Transverse colon (tissue), 4 donors: ENCODE measurements around the gene HERC3. TPM values are rescaled to one million over a fixed set of nuclear protein-coding genes. Genes with fewer than 3 reads are reported as not detected.

Source experiments
- DNase-seq: peaks from one replicate; pipeline ENCODE4 v3.0.0-alpha.2; 2019
- H3K27ac ChIP-seq, 4 donors: fragments of 200-600 bp; sonication (generic); 2 replicates each; pipeline ENCODE4 v1.5.1; 2016 to 2018; ENCODE audit warnings: inconsistent platforms in 4 of 4
- H3K27me3 ChIP-seq: fragments of 200-600 bp; sonication (generic); 2 replicates; pipeline ENCODE4 v1.5.1; 2017; ENCODE audit warnings: inconsistent platforms
- H3K36me3 ChIP-seq, 4 donors: fragments of 200-600 bp; sonication (generic); 2 replicates each; pipeline ENCODE4 v1.5.1; 2017 to 2019; ENCODE audit warnings: inconsistent platforms in 4 of 4
- H3K4me1 ChIP-seq, 4 donors: fragments of 200-600 bp; sonication (generic); 2 replicates each; pipeline ENCODE4 v1.5.1; 2017 to 2020; ENCODE audit warnings: inconsistent platforms in 4 of 4
- H3K4me3 ChIP-seq, 4 donors: fragments of 200-600 bp; sonication (generic); 1 replicate in 1 of 4; 2 replicates in 3 of 4; pipeline versions ENCODE4 v1.5.1 to v1.6.1; 2017 to 2019; ENCODE audit warnings: inconsistent platforms in 4 of 4
- H3K9me3 ChIP-seq, 2 donors: fragments of 200-600 bp; sonication (generic); 2 replicates each; pipeline ENCODE4 v1.5.1; 2017 to 2019; ENCODE audit warnings: inconsistent platforms in 2 of 2
- CTCF ChIP-seq, 5 experiments: fragments of 200-600 bp in 3 of 5; fragments of 450-650 bp in 2 of 5; sonication (generic) in 3 of 5; IDR thresholded peaks; 1 replicate in 2 of 5; 2 replicates in 3 of 5; pipeline ENCODE4 v1.5.1; 2016 to 2017; ENCODE audit warnings: antibody characterized with exemption in 5 of 5, inconsistent platforms in 3 of 5, mild to moderate bottlenecking in 2 of 5, moderate library complexity in 1 of 5
- EP300 ChIP-seq: sonication (generic); formaldehyde crosslinking; IDR thresholded peaks from one replicate; pipeline ENCODE4 v1.6.1; 2017; ENCODE audit warnings: antibody characterized with exemption, low read depth
- POLR2A ChIP-seq: fragments of 450-650 bp; IDR thresholded peaks from one replicate; pipeline ENCODE4 v1.6.1; 2016; ENCODE audit warnings: antibody characterized with exemption, mild to moderate bottlenecking, moderate library complexity
- POLR2AphosphoS5 ChIP-seq, 3 donors: sonication (generic); formaldehyde crosslinking; IDR thresholded peaks; one replicate each; pipeline ENCODE4 v1.6.1; 2016; ENCODE audit warnings: antibody characterized with exemption in 3 of 3
- WGBS, 2 donors: methylation state at CpG; one replicate each; pipeline ENCODE4 v1.1.5; 2018; ENCODE audit warnings: low coverage in 1 of 2; 5-methylcytosine and 5-hydroxymethylcytosine counted together
- in situ Hi-C, 4 donors: fragments of 200-750 bp; cut with MboI; loops; one replicate each; pipeline versions ENCODE4 v1.15.0 to v1.15.1; 2017; ENCODE audit warnings: low sequenced_read_pairs in 3 of 4, low pct_ligation_motif_present in 1 of 4, low pct_unique_long_range_greater_than_20kb in 1 of 4
- intact Hi-C: fragments of 100-400 bp; cut with DNase I; formaldehyde crosslinking; loops from one replicate; pipeline ENCODE4 v1.15.1; 2023; ENCODE audit warnings: low total_unique reads
- total RNA-seq, 4 donors: library from RNA; depleted of rRNA; stranded (reverse); fragments of >200 nt; gene quantifications; one replicate each; pipeline ENCODE4 v1.1.0, GENCODE V29; 2016

The HERC3 gene
- total RNA-seq, 4 donors from 2014 or later, result 38.9 to 64.1 (median 55.1) TPM

GRCh38 chr4:88750369-88750768 is 158.1 kb downstream of the HERC3 start:
- Histone ChIP-seq H3K4me3 (no peak overlapping the region), H3K9me3 (no peaks in the 10 kb centered on the region), H3K4me1 (no peaks in the 10 kb centered on the region), H3K27ac (no peak overlapping the region), H3K36me3 (peaks cover 0 to 65% (median 24%) of the 10 kb centered on the region in 4 donors), H3K27me3 (no peaks in the 10 kb centered on the region)
- in situ Hi-C loops, result no loop called here
- 87 to 100% methylated on average over 1 to 10 of the region's 10 CpGs for WGBS, 2 donors
- intact Hi-C loops, result no loop called here
- DNase-seq, result no peak
- TF ChIP-seq POLR2A, result no peak
- no peak for TF ChIP-seq CTCF (IDR thresholded peaks at IDR 0.05)
- no peak for TF ChIP-seq POLR2AphosphoS5 (IDR thresholded peaks at IDR 0.05)
- TF ChIP-seq EP300, result no peak

GRCh38 chr4:88751258-88752075 is 159.2 kb downstream of the HERC3 start:
- in situ Hi-C loops (no loop called here), intact Hi-C loops (no loop called here)
- 86 to 90% methylated on average over 7 of the region's 7 CpGs for WGBS, 2 donors
- H3K4me1 ChIP-seq, result no peaks in the 10 kb centered on the region
- no peak overlapping the region for H3K4me3 ChIP-seq
- H3K9me3 ChIP-seq, result no peaks in the 10 kb centered on the region
- no peaks in the 10 kb centered on the region for H3K27me3 ChIP-seq
- TF ChIP-seq CTCF (IDR thresholded peaks at IDR 0.05), result no peak
- DNase-seq, result no peak
- H3K27ac ChIP-seq, result no peak overlapping the region
- peaks cover 0 to 66% (median 24%) of the 10 kb centered on the region in 4 donors for H3K36me3 ChIP-seq

- H3K4me1 ChIP-seq, result no peaks in the 10 kb centered on the region
- H3K27me3 ChIP-seq, result no peaks in the 10 kb centered on the region
- H3K4me3 ChIP-seq, result no peak overlapping the region
- intact Hi-C loops (no loop called here), in situ Hi-C loops (no loop called here)
- no peak for TF ChIP-seq POLR2AphosphoS5 (IDR thresholded peaks at IDR 0.05)
- TF ChIP-seq EP300, result no peak
- no peak for TF ChIP-seq CTCF (IDR thresholded peaks at IDR 0.05)
- TF ChIP-seq POLR2A, result no peak
- no peak overlapping the region for H3K27ac ChIP-seq
- H3K9me3 ChIP-seq, result no peaks in the 10 kb centered on the region
- WGBS, 2 donors, result 78 to 100% methylated on average over 1 to 4 of the region's 4 CpGs
- H3K36me3 ChIP-seq, result peaks cover 0 to 61% (median 21%) of the 10 kb centered on the region in 4 donors
- no peak for DNase-seq
These were observed 159.8 kb downstream of the HERC3 start for GRCh38 chr4:88752076-88752463.

GRCh38 chr4:88752754-88753153 is 160.5 kb downstream of the HERC3 start:
- in situ Hi-C loops, result no loop called here
- no peak for DNase-seq

More at GRCh38 chr4:88752754-88753153, 160.5 kb downstream of the HERC3 start:
- WGBS, 2 donors, result 73 to 77% methylated on average over 2 of the region's 2 CpGs
- Histone ChIP-seq H3K4me3 (no peak overlapping the region), H3K27me3 (no peaks in the 10 kb centered on the region), H3K27ac (no peak overlapping the region), H3K36me3 (peaks cover 0 to 55% (median 18%) of the 10 kb centered on the region in 4 donors), H3K4me1 (no peaks in the 10 kb centered on the region), H3K9me3 (no peaks in the 10 kb centered on the region)
- no peak for TF ChIP-seq CTCF (IDR thresholded peaks at IDR 0.05)
- TF ChIP-seq EP300, result no peak
- no peak for TF ChIP-seq POLR2A
- TF ChIP-seq POLR2AphosphoS5 (IDR thresholded peaks at IDR 0.05), result no peak
- intact Hi-C loops, result no loop called here
